Naive thymus-derived CD4-positive, alpha-beta T cell (primary cell): ENCODE measurements around the gene OAF. TPM values are rescaled to one million over a fixed set of nuclear protein-coding genes. Genes with fewer than 3 reads are reported as not detected.

Experiments
- ATAC-seq: fragments of 150-1000 bp; cut with Tn5 transposase; 2 replicates; pipeline ENCODE4 v1.10.0; 2021; ENCODE audit warnings: mild to moderate bottlenecking, moderate library complexity
- CTCF ChIA-PET: fragments of 350-600 bp; sonication (Branson Sonifier 250); formaldehyde crosslinking; loops from one replicate; lab custom pipeline; 2021; ENCODE audit warnings: antibody characterized with exemption; lab: Charles Lee
- POLR2A ChIA-PET: fragments of 350-600 bp; sonication (Branson Sonifier 250); formaldehyde crosslinking; loops from one replicate; lab custom pipeline; 2021; ENCODE audit warnings: antibody characterized with exemption, inconsistent platforms; lab: Charles Lee
- DNase-seq, 9 donors: peaks; one replicate each; pipeline versions ENCODE4 v3.0.0 to v3.0.0-alpha.2; 2020 to 2022; ENCODE audit warnings: mixed read lengths in 1 of 9
- H3K27ac ChIP-seq: one replicate; pipeline ENCODE4 v1.7.0; 2013; ENCODE audit warnings: mild to moderate bottlenecking, low read depth, low read length, moderate library complexity
- H3K27me3 ChIP-seq, 2 donors: one replicate each; pipeline ENCODE4 v1.7.0; 2013; ENCODE audit warnings: low read length in 2 of 2, mild to moderate bottlenecking in 2 of 2, moderate library complexity in 2 of 2; ENCODE audit not compliant: control insufficient read depth in 2 of 2, insufficient read depth in 2 of 2
- H3K36me3 ChIP-seq, 3 experiments: 1 replicate in 2 of 3; 2 replicates in 1 of 3; pipeline ENCODE4 v1.7.0; 2013; ENCODE audit warnings: low read length in 3 of 3, mild to moderate bottlenecking in 3 of 3, moderate library complexity in 1 of 3; ENCODE audit not compliant: insufficient read depth in 3 of 3, control insufficient read depth in 2 of 3
- H3K4me1 ChIP-seq, 2 donors: one replicate each; pipeline ENCODE4 v1.7.0; 2013; ENCODE audit warnings: low read length in 2 of 2, mild to moderate bottlenecking in 2 of 2, moderate library complexity in 1 of 2; ENCODE audit not compliant: control insufficient read depth in 2 of 2, insufficient read depth in 2 of 2
- H3K4me3 ChIP-seq: 2 replicates; pipeline ENCODE4 v1.7.0; 2013; ENCODE audit warnings: mild to moderate bottlenecking, low read length
- H3K9me3 ChIP-seq, 3 experiments: 1 replicate in 2 of 3; 2 replicates in 1 of 3; pipeline ENCODE4 v1.7.0; 2013; ENCODE audit warnings: low read length in 3 of 3; ENCODE audit not compliant: control insufficient read depth in 2 of 3
- H3K27ac Mint-ChIP-seq, 9 donors: one replicate each; pipeline ENCODE4 v1.8.0; 2020 to 2022; ENCODE audit warnings: mixed read lengths in 9 of 9, mild to moderate bottlenecking in 8 of 9, moderate library complexity in 5 of 9, inconsistent platforms in 2 of 9
- H3K27me3 Mint-ChIP-seq, 5 donors: one replicate each; pipeline ENCODE4 v1.8.0; 2021 to 2022; ENCODE audit warnings: mixed read lengths in 5 of 5, mild to moderate bottlenecking in 1 of 5
- H3K36me3 Mint-ChIP-seq, 5 donors: one replicate each; pipeline ENCODE4 v1.8.0; 2020 to 2022; ENCODE audit warnings: mixed read lengths in 5 of 5, mild to moderate bottlenecking in 3 of 5, inconsistent platforms in 1 of 5
- H3K4me1 Mint-ChIP-seq, 7 donors: one replicate each; pipeline ENCODE4 v1.8.0; 2020 to 2022; ENCODE audit warnings: mixed read lengths in 7 of 7, mild to moderate bottlenecking in 3 of 7, inconsistent platforms in 1 of 7
- H3K4me3 Mint-ChIP-seq, 10 donors: one replicate each; pipeline ENCODE4 v1.8.0; 2020 to 2022; ENCODE audit warnings: mild to moderate bottlenecking in 10 of 10, mixed read lengths in 10 of 10, moderate library complexity in 6 of 10, inconsistent platforms in 2 of 10
- H3K9me3 Mint-ChIP-seq, 11 donors: one replicate each; pipeline ENCODE4 v1.8.0; 2020 to 2022; ENCODE audit warnings: mixed read lengths in 11 of 11, mild to moderate bottlenecking in 4 of 11, inconsistent platforms in 1 of 11, moderate library complexity in 1 of 11
- intact Hi-C, 2 donors: fragments of 100-400 bp; cut with micrococcal nuclease; formaldehyde crosslinking; loops; one replicate each; pipeline ENCODE4 v1.15.1; 2023
- polyA plus RNA-seq, 2 donors: library from polyadenylated mRNA; unstranded; fragments of 300-500 nt; fragmentation: Illumina TruSeq; gene quantifications; one replicate each; pipeline ENCODE4 v1.2.3, GENCODE V29; 2021
- total RNA-seq, 6 experiments: library from RNA in 5 of 6; stranded (reverse) in 5 of 6; gene quantifications; 1 replicate in 5 of 6; 2 replicates in 1 of 6; pipeline ENCODE4 v1.2.3 and lab custom pipeline; 2021 to 2026

Gene OAF
- total and polyA plus RNA-seq, 7 experiments from 2014 or later, result 3.2 to 21.2 (median 4.6) TPM

DNA sequence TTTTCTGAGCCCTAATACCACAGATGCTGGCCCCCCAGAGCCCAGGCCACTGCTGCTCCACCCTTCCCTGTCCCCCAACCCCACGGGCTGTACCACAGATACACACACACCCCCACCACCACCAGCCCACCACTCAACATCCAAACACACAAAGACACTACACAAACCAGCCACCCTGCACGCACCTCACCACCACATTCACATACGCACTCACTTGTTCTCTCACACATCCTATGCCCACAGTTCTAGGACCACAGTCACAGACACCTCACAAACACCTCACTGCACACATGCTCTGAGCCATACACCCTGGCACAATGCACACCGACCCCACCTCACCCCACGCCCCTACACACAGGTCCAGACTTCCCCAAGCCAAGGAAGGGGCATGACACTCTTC, 22.5 kb upstream of the OAF start:
- no peaks in the 10 kb centered on the region for H3K4me1 Mint-ChIP-seq
- H3K27ac Mint-ChIP-seq, result no peak overlapping the region

DNA sequence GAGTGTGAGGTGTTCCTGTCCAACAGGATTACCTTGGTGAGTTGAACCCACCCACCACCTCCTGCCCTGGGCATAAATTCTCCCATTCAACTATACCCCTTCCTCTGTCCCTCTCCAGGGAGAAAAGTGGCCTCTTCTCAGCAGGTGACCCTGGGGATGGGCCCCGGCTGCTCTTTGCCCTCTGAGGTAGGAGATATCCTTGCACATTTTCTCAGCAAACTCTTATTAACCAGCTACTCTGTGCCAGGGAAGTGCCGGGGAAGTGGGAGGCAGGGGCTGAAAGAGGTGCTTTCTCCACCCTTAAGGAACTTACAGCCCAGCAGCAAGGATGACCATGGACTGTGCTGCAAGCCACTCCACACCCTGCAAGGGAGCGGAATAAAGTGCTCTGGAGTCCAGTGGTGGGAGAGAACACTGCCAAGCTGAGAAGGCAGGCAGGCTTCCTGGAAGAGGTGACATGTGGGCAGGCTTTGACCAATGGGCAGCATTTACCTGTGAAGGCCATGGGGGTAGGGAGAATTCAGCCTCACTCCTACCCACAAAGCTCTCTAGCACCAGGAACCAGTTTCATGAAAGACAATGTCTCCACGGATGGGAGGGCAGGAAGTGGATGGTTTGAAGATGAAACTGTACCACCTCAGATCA, 21.9 kb upstream of the OAF start:
- H3K27ac ChIP-seq, result no peak overlapping the region
- H3K36me3 ChIP-seq, result no peaks in the 10 kb centered on the region
- ChIA-PET CTCF (no interaction called here), POLR2A (no interaction called here)
- Mint-ChIP-seq H3K4me1 (no peaks in the 10 kb centered on the region), H3K27me3 (peaks cover 0 to 22% (median 0%) of the 10 kb centered on the region in 5 donors), H3K27ac (no peak overlapping the region), H3K36me3 (no peaks in the 10 kb centered on the region), H3K9me3 (peaks cover 0 to 2% (median 0%) of the 10 kb centered on the region in 11 donors), H3K4me3 (no peak overlapping the region)
- ATAC-seq, result no peak
- H3K9me3 ChIP-seq, result no peaks in the 10 kb centered on the region
- no peaks in the 10 kb centered on the region for H3K27me3 ChIP-seq
- intact Hi-C loops, result no loop called here
- no peaks in the 10 kb centered on the region for H3K4me1 ChIP-seq
- no peak overlapping the region for H3K4me3 ChIP-seq
- no peak for DNase-seq

More for the DNA sequence above, 22.5 kb upstream of the OAF start:
- Histone ChIP-seq H3K36me3 (no peaks in the 10 kb centered on the region), H3K9me3 (no peaks in the 10 kb centered on the region), H3K4me1 (no peaks in the 10 kb centered on the region), H3K27me3 (no peaks in the 10 kb centered on the region), H3K4me3 (no peak overlapping the region), H3K27ac (no peak overlapping the region)
- H3K36me3 Mint-ChIP-seq, result no peaks in the 10 kb centered on the region
- H3K27me3 Mint-ChIP-seq, result peaks cover 0 to 26% (median 0%) of the 10 kb centered on the region in 5 donors
- intact Hi-C loops, result no loop called here
- no peak overlapping the region for H3K4me3 Mint-ChIP-seq
- no peak for ATAC-seq
- POLR2A ChIA-PET, result no interaction called here
- no peak for DNase-seq
- CTCF ChIA-PET, result no interaction called here
- peaks cover 0 to 2% (median 0%) of the 10 kb centered on the region in 11 donors for H3K9me3 Mint-ChIP-seq

GRCh38 chr11:120191058-120191457, 19.8 kb upstream of the OAF start:
- no peak overlapping the region for H3K27ac ChIP-seq
- Mint-ChIP-seq H3K4me1 (peaks cover 0 to 2% (median 0%) of the 10 kb centered on the region in 7 donors), H3K27ac (no peak overlapping the region), H3K36me3 (no peaks in the 10 kb centered on the region), H3K27me3 (peaks cover 0 to 23% (median 4%) of the 10 kb centered on the region in 5 donors), H3K4me3 (no peak overlapping the region), H3K9me3 (peaks cover 0 to 2% (median 0%) of the 10 kb centered on the region in 11 donors)
- H3K36me3 ChIP-seq, result no peaks in the 10 kb centered on the region
- no peaks in the 10 kb centered on the region for H3K27me3 ChIP-seq
- POLR2A ChIA-PET, result no interaction called here
- no peaks in the 10 kb centered on the region for H3K4me1 ChIP-seq
- ATAC-seq, result no peak
- intact Hi-C loops, result no loop called here
- DNase-seq, result no peak
- H3K9me3 ChIP-seq, result no peaks in the 10 kb centered on the region
- CTCF ChIA-PET, result interaction anchor here (0.6 kb wide), 1 partner anchor 1001 kb away, joined by 5 read pairs; no protein-coding TSS in a partner anchor
- H3K4me3 ChIP-seq, result no peak overlapping the region

DNA sequence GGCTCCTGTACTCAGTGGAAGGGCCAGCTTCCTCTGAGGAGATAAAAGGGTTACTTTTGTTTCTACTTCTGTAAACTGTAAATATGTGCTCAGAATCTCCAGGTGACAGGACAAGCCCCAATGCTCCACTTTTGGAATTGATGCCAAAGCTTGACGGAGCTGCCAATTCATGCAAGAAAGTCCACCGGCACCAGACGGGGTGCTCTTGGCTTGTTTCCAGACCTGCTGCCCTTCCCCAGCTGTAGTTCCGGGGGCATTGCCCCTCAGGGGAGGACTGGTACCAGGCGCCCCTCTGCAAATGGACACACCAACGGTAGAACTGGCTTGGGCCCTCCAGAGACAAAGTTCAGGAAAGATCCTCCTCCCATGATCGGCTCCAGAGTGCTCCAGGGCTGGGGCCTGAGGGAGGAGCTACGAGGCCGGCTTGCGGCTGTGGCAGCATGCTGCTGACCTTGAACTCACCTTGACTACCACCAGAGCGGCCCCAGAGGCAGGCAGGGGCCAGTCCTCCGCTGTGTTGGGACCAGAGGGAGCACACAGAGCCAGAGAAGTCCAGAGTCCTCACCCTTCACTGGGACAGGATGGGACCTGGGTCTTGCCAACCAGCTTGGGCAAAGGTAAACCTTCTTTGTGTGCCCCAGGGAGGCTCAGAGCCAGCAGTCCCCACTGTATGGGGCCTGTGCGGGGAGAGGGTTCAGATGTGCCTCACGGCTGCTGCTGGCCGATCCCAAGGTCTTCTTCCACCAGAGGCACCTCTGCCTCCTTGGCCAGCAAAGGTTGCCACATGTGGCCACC, 17.8 kb upstream of the OAF start:
- Mint-ChIP-seq H3K4me1 (peaks cover 0 to 2% (median 0%) of the 10 kb centered on the region in 7 donors), H3K9me3 (no peaks in the 10 kb centered on the region), H3K36me3 (no peaks in the 10 kb centered on the region), H3K27ac (no peak overlapping the region), H3K4me3 (no peak overlapping the region), H3K27me3 (peaks cover 0 to 21% (median 6%) of the 10 kb centered on the region in 5 donors)
- ATAC-seq, result no peak
- H3K27ac ChIP-seq, result no peak overlapping the region
- intact Hi-C loops, result no loop called here
- CTCF ChIA-PET, result interaction anchor here (0.7 kb wide), 1 partner anchor 40 kb away, joined by 3 read pairs; no protein-coding TSS in a partner anchor
- H3K9me3 ChIP-seq, result no peaks in the 10 kb centered on the region
- no peaks in the 10 kb centered on the region for H3K36me3 ChIP-seq
- no peak for DNase-seq
- no peaks in the 10 kb centered on the region for H3K4me1 ChIP-seq
- H3K4me3 ChIP-seq, result no peak overlapping the region
- POLR2A ChIA-PET, result no interaction called here
- no peaks in the 10 kb centered on the region for H3K27me3 ChIP-seq

DNA sequence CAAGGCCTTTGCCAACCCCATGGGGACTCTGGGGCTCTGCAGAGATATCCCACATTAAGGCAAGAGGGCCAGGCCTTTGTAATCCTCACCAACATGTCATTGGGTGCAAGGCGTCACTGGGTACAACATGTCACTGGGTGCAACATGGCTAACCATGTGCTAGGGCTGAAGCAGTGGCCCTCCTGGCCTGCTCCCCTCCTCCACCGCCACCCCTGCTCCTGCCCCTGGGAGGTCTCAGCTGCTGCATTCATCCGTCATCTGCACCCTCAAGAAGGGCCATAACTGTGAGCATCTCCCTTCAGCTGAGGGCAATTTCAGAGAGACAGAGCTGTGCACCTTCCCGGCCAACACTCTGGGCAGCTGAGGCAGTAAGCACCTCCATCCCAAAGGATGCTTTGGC, 16.7 kb upstream of the OAF start:
- no peak for ATAC-seq
- Mint-ChIP-seq H3K36me3 (no peaks in the 10 kb centered on the region), H3K27ac (no peak overlapping the region), H3K4me1 (peaks cover 0 to 2% (median 0%) of the 10 kb centered on the region in 7 donors), H3K9me3 (no peaks in the 10 kb centered on the region), H3K4me3 (no peak overlapping the region), H3K27me3 (peaks cover 0 to 16% (median 6%) of the 10 kb centered on the region in 5 donors)
- no peaks in the 10 kb centered on the region for H3K9me3 ChIP-seq
- intact Hi-C loops, result no loop called here
- H3K27ac ChIP-seq, result no peak overlapping the region
- DNase-seq, result no peak
- no peaks in the 10 kb centered on the region for H3K36me3 ChIP-seq
- no peaks in the 10 kb centered on the region for H3K27me3 ChIP-seq
- no peak overlapping the region for H3K4me3 ChIP-seq
- ChIA-PET POLR2A (no interaction called here), CTCF (interaction anchor here (0.6 kb wide), 2 partner anchors 28 to 1504 kb away, joined by 3 to 5 read pairs; no protein-coding TSS in a partner anchor)
- no peaks in the 10 kb centered on the region for H3K4me1 ChIP-seq

- no peaks in the 10 kb centered on the region for H3K27me3 ChIP-seq
- H3K9me3 Mint-ChIP-seq, result no peaks in the 10 kb centered on the region
- DNase-seq, result no peak
- ATAC-seq, result no peak
- intact Hi-C loops, result no loop called here
- peaks cover 5 to 15% (median 8%) of the 10 kb centered on the region in 5 donors for H3K27me3 Mint-ChIP-seq
- H3K27ac ChIP-seq, result no peak overlapping the region
- H3K4me3 Mint-ChIP-seq, result no peak overlapping the region
- POLR2A ChIA-PET, result no interaction called here
- CTCF ChIA-PET, result no interaction called here
- no peaks in the 10 kb centered on the region for H3K36me3 Mint-ChIP-seq
- no peaks in the 10 kb centered on the region for H3K4me1 ChIP-seq
- H3K4me1 Mint-ChIP-seq, result peaks cover 0 to 2% (median 0%) of the 10 kb centered on the region in 7 donors
- H3K4me3 ChIP-seq, result no peak overlapping the region
- H3K9me3 ChIP-seq, result no peaks in the 10 kb centered on the region
- H3K36me3 ChIP-seq, result no peaks in the 10 kb centered on the region
- H3K27ac Mint-ChIP-seq, result no peak overlapping the region
These were observed 15.1 kb upstream of the OAF start for GRCh38 chr11:120195601-120196320.
